Ecto neural progenitor cell (in vitro differentiated cells): ENCODE data around the gene WDR20.
A peak's percentile ranks its signal among the peaks of the same experiment; 100 is the strongest.
"Not testable (repeated sequence)": the region's sequence is repeated elsewhere in the genome, so short reads cannot be mapped to it uniquely, and the experiment has no call there.

Experiments used
- DNase-seq: peaks from one replicate; pipeline ENCODE4 v3.0.0-alpha.2; 2018; ENCODE audit warnings: low spot score

WDR20 gene

GRCh38 chr14:102139286-102140026 is at the start of gene WDR20:
TSS of gene WDR20 (plus strand) at chr14:102139897. CDS start at chr14:102139924, 27 bp downstream.
- peak; percentile 99 for DNase-seq

GRCh38 chr14:102090713-102091112 is 49.0 kb upstream of the WDR20 start:
- DNase-seq = no peak

- DNase-seq = no peak
Measured at GRCh38 chr14:102092806-102093205, 46.9 kb upstream of the WDR20 start.

GRCh38 chr14:102094101-102094500 is 45.6 kb upstream of the WDR20 start:
- no peak for DNase-seq

GRCh38 chr14:102095231-102095870 is 44.3 kb upstream of the WDR20 start:
- DNase-seq = no peak

- no peak for DNase-seq
Measured at GRCh38 chr14:102095871-102096568, 43.7 kb upstream of the WDR20 start.

GRCh38 chr14:102096569-102097188 is 43.0 kb upstream of the WDR20 start:
- peak; percentile 84 for DNase-seq

- peak; percentile 54 for DNase-seq
Measured at GRCh38 chr14:102097441-102098135, 42.1 kb upstream of the WDR20 start.

DNA sequence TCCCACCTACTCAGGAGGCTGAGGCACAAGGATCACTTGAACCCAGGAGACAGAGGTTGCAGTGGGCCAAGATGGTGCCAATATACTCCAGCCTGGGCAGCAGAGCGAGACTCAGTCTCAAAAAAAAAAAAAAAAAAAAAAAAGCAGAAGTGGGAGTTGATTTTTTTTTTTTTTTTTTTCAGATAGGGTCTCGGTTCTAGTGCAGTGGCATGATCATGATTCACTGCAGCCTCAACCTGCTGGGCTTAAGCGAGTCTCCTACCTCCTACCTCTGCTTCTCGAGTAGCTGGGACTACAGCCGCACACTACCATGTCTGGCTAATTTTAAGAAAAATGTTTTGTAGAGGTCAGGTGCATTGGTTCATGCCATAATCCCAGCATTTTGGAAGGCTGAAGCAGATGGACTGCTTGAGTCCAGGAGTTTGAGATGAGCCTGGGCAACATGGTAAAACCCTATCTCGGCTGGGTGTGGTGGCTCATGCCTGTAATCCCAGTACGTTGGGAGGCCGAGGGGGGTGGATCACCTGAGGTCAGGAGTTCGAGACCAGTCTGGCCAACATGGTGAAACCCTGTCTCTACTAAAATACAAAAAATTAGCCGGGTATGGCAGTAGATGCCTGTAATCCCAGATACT is 36.5 kb upstream of the WDR20 start:
- DNase-seq = no peak

DNA sequence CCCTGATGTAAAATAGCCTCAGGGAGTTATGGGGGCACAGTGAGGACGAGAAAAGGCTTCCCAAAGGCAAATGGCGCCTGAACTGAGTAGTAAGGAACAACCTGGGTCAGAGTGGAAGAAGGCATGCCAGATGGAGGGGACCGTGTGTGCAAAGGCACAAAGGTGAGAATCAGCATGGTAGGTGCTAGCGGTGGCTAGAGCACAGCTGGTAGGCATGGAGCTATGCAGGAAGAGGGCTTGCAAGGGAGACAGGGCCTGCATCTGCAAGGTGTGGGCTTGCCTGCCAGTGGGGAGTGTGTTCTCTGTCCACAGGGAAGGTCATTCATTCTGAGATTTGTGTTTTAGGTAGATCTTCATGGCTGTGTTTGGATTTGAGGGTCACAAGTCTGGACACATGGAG is 34.3 kb upstream of the WDR20 start:
- no peak for DNase-seq

- not testable (repeated sequence) for DNase-seq
Measured at GRCh38 chr14:102109332-102109731, 30.4 kb upstream of the WDR20 start.

DNA sequence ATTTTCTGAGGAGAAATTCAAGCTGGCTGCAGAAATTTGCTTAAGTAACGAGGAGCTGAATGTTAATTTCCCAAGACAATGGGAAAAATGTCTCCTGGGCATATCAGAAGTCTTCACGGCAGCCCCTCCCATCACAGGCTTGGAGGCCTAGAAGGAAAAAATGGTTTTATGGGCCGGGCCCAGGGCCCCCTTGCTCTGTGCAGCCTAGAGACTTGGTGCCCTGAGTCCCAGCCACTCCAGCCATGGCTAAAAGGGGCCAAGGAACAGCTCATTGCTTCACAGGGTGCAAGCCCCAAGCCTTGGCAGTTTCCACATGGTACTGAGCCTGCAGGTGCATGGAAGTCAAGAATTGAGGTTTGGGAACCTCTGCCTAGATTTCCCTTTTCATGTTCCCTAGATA is 28.6 kb upstream of the WDR20 start:
- DNase-seq = no peak

GRCh38 chr14:102116361-102117180 is 23.1 kb upstream of the WDR20 start:
- no peak for DNase-seq

- DNase-seq = no peak
Measured at GRCh38 chr14:102117852-102118251, 21.8 kb upstream of the WDR20 start.

DNA sequence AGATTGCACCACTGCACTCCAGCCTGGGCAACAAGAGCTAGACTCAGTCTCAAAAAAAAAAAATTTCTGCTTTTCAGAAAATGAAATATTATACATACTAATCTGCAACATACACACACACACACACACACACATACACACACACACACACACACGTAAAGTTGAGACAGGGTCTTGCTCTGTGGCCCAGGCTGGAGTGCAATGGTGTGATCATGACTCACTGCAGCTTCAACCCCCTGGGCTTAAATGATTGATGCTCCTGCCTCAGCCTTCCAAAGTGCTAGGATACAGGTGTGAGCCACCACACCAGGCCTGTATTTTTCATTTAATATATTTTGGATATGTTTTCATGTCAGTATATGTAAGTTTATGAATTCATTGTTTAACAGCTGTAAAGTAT is 18.8 kb upstream of the WDR20 start:
- DNase-seq = no peak

DNA sequence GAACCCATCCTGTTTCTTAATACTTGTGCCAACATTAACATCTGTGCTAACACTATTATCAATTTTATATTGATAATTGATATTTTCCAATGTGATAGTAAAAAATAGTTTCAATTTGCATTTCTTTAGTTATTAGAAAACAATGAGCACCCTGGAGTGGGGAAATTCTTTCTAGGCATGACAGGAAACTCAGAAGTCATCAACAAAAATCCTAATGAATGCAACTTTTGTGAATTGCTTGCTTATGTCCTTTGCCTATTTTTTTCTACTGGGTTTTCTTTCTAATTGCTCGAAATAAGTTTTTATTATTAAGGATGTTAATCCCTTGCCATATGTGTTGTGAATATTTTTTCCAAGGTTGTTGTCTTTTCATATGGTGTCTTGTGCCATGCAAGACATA is 18.1 kb upstream of the WDR20 start:
- DNase-seq = no peak

GRCh38 chr14:102124419-102124818 is 15.3 kb upstream of the WDR20 start:
- DNase-seq = no peak

GRCh38 chr14:102125546-102125945 is 14.2 kb upstream of the WDR20 start:
- DNase-seq = no peak

GRCh38 chr14:102126807-102127455 is 12.8 kb upstream of the WDR20 start:
- DNase-seq = no peak

- DNase-seq = no peak
Measured at GRCh38 chr14:102131741-102132140, 8.0 kb upstream of the WDR20 start.
